Mesenchymal stem cell (in vitro differentiated cells and primary cell): Measurements from ENCODE around the gene ASXL2.

Experiments
- DNase-seq: peaks from one replicate; pipeline ENCODE4 v3.0.0-alpha.2; 2013
- H2AFZ ChIP-seq: one replicate; pipeline ENCODE4 v1.6.1; 2013; ENCODE audit warnings: low read depth, mild to moderate bottlenecking, control low read depth, inconsistent platforms, low read length, moderate library complexity
- H2AK5ac ChIP-seq: 2 replicates; pipeline ENCODE4 v1.6.1; 2013; ENCODE audit warnings: low read length, moderate library complexity, mild to moderate bottlenecking, inconsistent platforms; ENCODE audit not compliant: severe bottlenecking
- H2BK120ac ChIP-seq: one replicate; pipeline ENCODE4 v1.6.1; 2013; ENCODE audit warnings: low read depth, mild to moderate bottlenecking, inconsistent platforms, low read length, moderate library complexity
- H2BK12ac ChIP-seq, 2 experiments: one replicate each; pipeline ENCODE4 v1.6.1; 2013; ENCODE audit warnings: inconsistent platforms in 2 of 2, low read length in 2 of 2, mild to moderate bottlenecking in 2 of 2, moderate library complexity in 2 of 2, control low read depth in 1 of 2
- H2BK15ac ChIP-seq: one replicate; pipeline ENCODE4 v1.6.1; 2013; ENCODE audit warnings: mild to moderate bottlenecking, low read depth, inconsistent platforms; ENCODE audit not compliant: poor library complexity, severe bottlenecking
- H2BK5ac ChIP-seq: 2 replicates; pipeline ENCODE4 v1.6.1; 2013; ENCODE audit warnings: low read depth, mild to moderate bottlenecking, low read length, control low read depth, inconsistent platforms; ENCODE audit not compliant: poor library complexity, severe bottlenecking
- H3K14ac ChIP-seq, 2 experiments: one replicate each; pipeline ENCODE4 v1.6.1; 2013; ENCODE audit warnings: inconsistent platforms in 2 of 2, low read length in 2 of 2, control low read depth in 1 of 2, mild to moderate bottlenecking in 1 of 2, moderate library complexity in 1 of 2
- H3K18ac ChIP-seq, 2 experiments: one replicate each; pipeline ENCODE4 v1.6.1; 2013; ENCODE audit warnings: inconsistent platforms in 2 of 2, low read length in 2 of 2, control low read depth in 1 of 2, low read depth in 1 of 2, mild to moderate bottlenecking in 1 of 2
- H3K23ac ChIP-seq, 2 experiments: one replicate each; pipeline ENCODE4 v1.6.1; 2013; ENCODE audit warnings: inconsistent platforms in 2 of 2, low read length in 2 of 2, mild to moderate bottlenecking in 2 of 2, moderate library complexity in 2 of 2, control low read depth in 1 of 2
- H3K27ac ChIP-seq: 2 replicates; pipeline ENCODE4 v1.5.1; 2013; ENCODE audit warnings: mild to moderate bottlenecking, moderate library complexity, low read length, control low read depth, inconsistent platforms; ENCODE audit not compliant: poor library complexity, severe bottlenecking
- H3K27me3 ChIP-seq, 2 experiments: 2 replicates each; pipeline versions ENCODE4 v1.6.1 to v1.7.0; 2013; ENCODE audit warnings: low read length in 2 of 2, mild to moderate bottlenecking in 2 of 2, moderate library complexity in 2 of 2, control low read depth in 1 of 2, inconsistent platforms in 1 of 2; ENCODE audit not compliant: control insufficient read depth in 1 of 2, insufficient read depth in 1 of 2
- H3K36me3 ChIP-seq, 2 experiments: 2 replicates each; pipeline versions ENCODE4 v1.6.1 to v1.7.0; 2013; ENCODE audit warnings: low read length in 2 of 2, control low read depth in 1 of 2, inconsistent platforms in 1 of 2, low read depth in 1 of 2, mild to moderate bottlenecking in 1 of 2; ENCODE audit not compliant: insufficient read depth in 2 of 2, control insufficient read depth in 1 of 2
- H3K4ac ChIP-seq, 2 experiments: one replicate each; pipeline ENCODE4 v1.6.1; 2013; ENCODE audit warnings: inconsistent platforms in 2 of 2, low read length in 2 of 2, mild to moderate bottlenecking in 2 of 2, moderate library complexity in 2 of 2, control low read depth in 1 of 2, low read depth in 1 of 2
- H3K4me1 ChIP-seq: 2 replicates; pipeline ENCODE4 v1.6.1; 2013; ENCODE audit warnings: low read depth, low read length, control low read depth; ENCODE audit not compliant: control insufficient read depth, insufficient read depth
- H3K4me2 ChIP-seq: 2 replicates; pipeline ENCODE4 v1.6.1; 2013; ENCODE audit warnings: low read length, mild to moderate bottlenecking, inconsistent platforms; ENCODE audit not compliant: poor library complexity, severe bottlenecking
- H3K4me3 ChIP-seq, 2 experiments: 2 replicates each; pipeline versions ENCODE4 v1.5.1 to v1.7.0; 2013; ENCODE audit warnings: low read length in 2 of 2, mild to moderate bottlenecking in 2 of 2, control low read depth in 1 of 2, low read depth in 1 of 2; ENCODE audit not compliant: insufficient read depth in 1 of 2
- H3K79me1 ChIP-seq: replicated peaks from 2 replicates; pipeline ENCODE4 v1.6.1; 2013; ENCODE audit warnings: mild to moderate bottlenecking, control low read depth, low read length, inconsistent platforms; ENCODE audit not compliant: poor library complexity, severe bottlenecking
- H3K9ac ChIP-seq: 2 replicates; pipeline ENCODE4 v1.7.0; 2013; ENCODE audit warnings: mild to moderate bottlenecking, low read length, moderate library complexity
- H3K9me3 ChIP-seq: 2 replicates; pipeline ENCODE4 v1.7.0; 2013; ENCODE audit warnings: mild to moderate bottlenecking, low read length; ENCODE audit not compliant: control insufficient read depth
- H4K8ac ChIP-seq: one replicate; pipeline ENCODE4 v1.6.1; 2013; ENCODE audit warnings: inconsistent platforms, mild to moderate bottlenecking, low read length, moderate library complexity
- H4K91ac ChIP-seq: one replicate; pipeline ENCODE4 v1.6.1; 2013; ENCODE audit warnings: mild to moderate bottlenecking, low read length, inconsistent platforms
- WGBS: methylation state at CpG from one replicate; pipeline ENCODE4 v1.1.7; 2013; ENCODE audit warnings: mixed read lengths; 5-methylcytosine and 5-hydroxymethylcytosine counted together

The ASXL2 gene

DNA sequence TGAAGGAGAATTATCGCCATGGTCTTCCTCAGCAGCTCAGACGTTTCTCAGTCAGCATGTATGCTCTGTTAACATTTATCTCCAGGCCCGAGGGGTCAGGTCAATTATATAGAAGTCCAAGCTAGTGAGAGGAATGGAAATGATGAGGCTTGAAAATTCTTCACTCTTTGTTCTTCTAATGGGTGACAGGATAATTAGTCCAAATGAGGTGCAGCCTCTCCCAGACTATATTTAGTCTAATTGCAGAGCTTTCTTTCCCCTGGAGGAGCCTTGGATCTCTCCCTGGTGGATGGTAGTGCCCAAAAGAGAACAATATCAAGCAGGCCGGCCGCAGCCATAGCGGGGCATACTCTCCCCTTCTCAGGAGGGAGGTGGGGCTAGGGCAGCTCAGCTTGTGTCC, 153.5 kb downstream of the ASXL2 start:
- H3K9ac ChIP-seq: no peak overlapping the region
- no peak overlapping the region for H2AFZ ChIP-seq
- WGBS: 93% methylated on average over 6 of the region's 6 CpGs
- H4K8ac ChIP-seq: no peak overlapping the region
- no peak overlapping the region for H2BK12ac ChIP-seq
- DNase-seq: no peak
- no peak overlapping the region for H3K23ac ChIP-seq
- no peaks in the 10 kb centered on the region for H3K9me3 ChIP-seq
- no peak overlapping the region for H2AK5ac ChIP-seq
- H3K4ac ChIP-seq: no peak overlapping the region
- no peak overlapping the region for H3K4me2 ChIP-seq
- H2BK15ac ChIP-seq: no peak overlapping the region
- no peak overlapping the region for H3K27ac ChIP-seq
- H2BK120ac ChIP-seq: no peak overlapping the region
- no peak overlapping the region for H3K18ac ChIP-seq
- H3K79me1 ChIP-seq: no peaks in the 10 kb centered on the region
- no peak overlapping the region for H3K14ac ChIP-seq
- peaks cover 21 to 38% of the 10 kb centered on the region in 2 experiments for H3K27me3 ChIP-seq
- H2BK5ac ChIP-seq: no peak overlapping the region
- H3K4me3 ChIP-seq: no peak overlapping the region
- H3K36me3 ChIP-seq: no peaks in the 10 kb centered on the region
- H4K91ac ChIP-seq: no peak overlapping the region
- no peaks in the 10 kb centered on the region for H3K4me1 ChIP-seq

GRCh38 chr2:25722224-25722623, 156.1 kb downstream of the ASXL2 start:
- H3K4me3 ChIP-seq: no peak overlapping the region
- H2AK5ac ChIP-seq: no peak overlapping the region
- H2BK15ac ChIP-seq: no peak overlapping the region
- WGBS: 92% methylated on average over 1 of the region's 3 CpGs
- no peaks in the 10 kb centered on the region for H3K36me3 ChIP-seq
- H3K27ac ChIP-seq: no peak overlapping the region
- no peaks in the 10 kb centered on the region for H3K9me3 ChIP-seq
- H3K4ac ChIP-seq: no peak overlapping the region
- DNase-seq: no peak
- no peak overlapping the region for H3K14ac ChIP-seq
- H2BK12ac ChIP-seq: no peak overlapping the region
- H4K91ac ChIP-seq: no peak overlapping the region
- H2BK120ac ChIP-seq: no peak overlapping the region
- no peak overlapping the region for H2AFZ ChIP-seq
- H3K27me3 ChIP-seq: peaks cover 27 to 48% of the 10 kb centered on the region in 2 experiments
- no peak overlapping the region for H4K8ac ChIP-seq
- no peaks in the 10 kb centered on the region for H3K4me1 ChIP-seq
- no peaks in the 10 kb centered on the region for H3K79me1 ChIP-seq
- no peak overlapping the region for H3K18ac ChIP-seq
- H2BK5ac ChIP-seq: no peak overlapping the region
- H3K23ac ChIP-seq: no peak overlapping the region
- no peak overlapping the region for H3K4me2 ChIP-seq
- no peak overlapping the region for H3K9ac ChIP-seq

GRCh38 chr2:25720575-25720974, 157.7 kb downstream of the ASXL2 start:
- no peak overlapping the region for H3K27ac ChIP-seq
- no peak overlapping the region for H3K14ac ChIP-seq
- H2BK12ac ChIP-seq: no peak overlapping the region
- no peak overlapping the region for H3K4me3 ChIP-seq
- no peak overlapping the region for H4K91ac ChIP-seq
- no peak overlapping the region for H2AK5ac ChIP-seq
- no peak for DNase-seq
- no peak overlapping the region for H2AFZ ChIP-seq
- H3K4me2 ChIP-seq: no peak overlapping the region
- H2BK5ac ChIP-seq: no peak overlapping the region
- H4K8ac ChIP-seq: no peak overlapping the region
- no peaks in the 10 kb centered on the region for H3K79me1 ChIP-seq
- no peaks in the 10 kb centered on the region for H3K36me3 ChIP-seq
- no peaks in the 10 kb centered on the region for H3K9me3 ChIP-seq
- no peak overlapping the region for H3K18ac ChIP-seq
- no peak overlapping the region for H3K9ac ChIP-seq
- peaks cover 27 to 48% of the 10 kb centered on the region in 2 experiments for H3K27me3 ChIP-seq
- H2BK120ac ChIP-seq: no peak overlapping the region
- H3K4me1 ChIP-seq: no peaks in the 10 kb centered on the region
- no peak overlapping the region for H3K4ac ChIP-seq
- H3K23ac ChIP-seq: no peak overlapping the region
- no peak overlapping the region for H2BK15ac ChIP-seq
- WGBS: 83% methylated on average over 1 of the region's 1 CpG

- Histone ChIP-seq H2AFZ (no peak overlapping the region), H2BK15ac (no peak overlapping the region), H2BK12ac (no peak overlapping the region), H3K79me1 (no peaks in the 10 kb centered on the region), H3K18ac (peak overlapping the region in 1 of 2 experiments; percentile 5), H2AK5ac (no peak overlapping the region), H3K4me2 (no peak overlapping the region), H2BK5ac (no peak overlapping the region), H3K9ac (no peak overlapping the region), H3K14ac (no peak overlapping the region), H4K91ac (no peak overlapping the region), H3K23ac (no peak overlapping the region), H3K27ac (no peak overlapping the region), H3K9me3 (no peaks in the 10 kb centered on the region), H3K36me3 (no peaks in the 10 kb centered on the region), H3K4me3 (no peak overlapping the region), H3K27me3 (peaks cover 11 to 40% of the 10 kb centered on the region in 2 experiments), H3K4ac (no peak overlapping the region), H2BK120ac (no peak overlapping the region), H4K8ac (no peak overlapping the region), H3K4me1 (no peaks in the 10 kb centered on the region)
- 97% methylated on average over 1 of the region's 1 CpG for WGBS
- no peak for DNase-seq
Measured at GRCh38 chr2:25714740-25715139, 163.5 kb downstream of the ASXL2 start.
